Keratinocyte (primary cell): ENCODE measurements around the gene DPH5. TPM values are rescaled to one million over a fixed set of nuclear protein-coding genes. Genes with fewer than 3 reads are reported as not detected.

Experiments used
- DNase-seq: peaks from one replicate; pipeline ENCODE4 v3.0.0-alpha.2; 2011; ENCODE audit warnings: low read depth, missing footprints, low spot score
- FAIRE-seq: peaks from 2 replicates; lab custom pipeline; 2011; peaks lifted over from hg19 to GRCh38; lab: Jason Lieb, UNC
- H2AFZ ChIP-seq: 2 replicates; pipeline ENCODE4 v1.6.0; 2012; ENCODE audit warnings: low read length, control low read depth, inconsistent platforms; ENCODE audit not compliant: control insufficient read depth
- H3K27ac ChIP-seq: 2 replicates; pipeline ENCODE4 v1.5.1; 2011; ENCODE audit warnings: low read length; ENCODE audit not compliant: control insufficient read depth, insufficient read depth
- H3K27me3 ChIP-seq: 3 replicates; pipeline ENCODE4 v1.6.0; 2011; ENCODE audit warnings: low read length; ENCODE audit not compliant: control insufficient read depth, insufficient read depth; ENCODE audit errors: extremely low read depth
- H3K36me3 ChIP-seq, 2 experiments: 2 replicates in 1 of 2; 3 replicates in 1 of 2; pipeline ENCODE4 v1.5.1; 2011; ENCODE audit warnings: low read length in 2 of 2, mild to moderate bottlenecking in 1 of 2; ENCODE audit not compliant: control insufficient read depth in 2 of 2, insufficient read depth in 2 of 2; ENCODE audit errors: extremely low read depth in 1 of 2
- H3K4me1 ChIP-seq: 3 replicates; pipeline ENCODE4 v1.5.1; 2011; ENCODE audit warnings: low read length; ENCODE audit not compliant: control insufficient read depth, insufficient read depth; ENCODE audit errors: extremely low read depth
- H3K4me2 ChIP-seq: 3 replicates; pipeline ENCODE4 v1.6.0; 2011; ENCODE audit warnings: low read depth, low read length; ENCODE audit not compliant: control insufficient read depth, insufficient read depth; ENCODE audit errors: extremely low read depth
- H3K4me3 ChIP-seq, 3 experiments: fragments of 200-600 bp in 1 of 3; sonication (generic) in 1 of 3; 2 replicates in 2 of 3; 3 replicates in 1 of 3; pipeline ENCODE4 v1.5.1; 2011 to 2016; ENCODE audit warnings: low read length in 3 of 3, mild to moderate bottlenecking in 3 of 3, control low read depth in 2 of 3, inconsistent platforms in 1 of 3, low read depth in 1 of 3, mixed read lengths in 1 of 3, mixed run types in 1 of 3, moderate library complexity in 1 of 3; ENCODE audit not compliant: control insufficient read depth in 2 of 3, insufficient read depth in 2 of 3; ENCODE audit errors: extremely low read depth in 1 of 3
- H3K79me2 ChIP-seq: 2 replicates; pipeline ENCODE4 v1.6.0; 2012; ENCODE audit warnings: low read length; ENCODE audit not compliant: control insufficient read depth, insufficient read depth
- H3K9ac ChIP-seq: 3 replicates; pipeline ENCODE4 v1.6.0; 2011; ENCODE audit warnings: low read length; ENCODE audit not compliant: control insufficient read depth, insufficient read depth; ENCODE audit errors: extremely low read depth
- H3K9me1 ChIP-seq: 3 replicates; pipeline ENCODE4 v1.6.0; 2011; ENCODE audit warnings: low read length; ENCODE audit not compliant: control insufficient read depth, insufficient read depth; ENCODE audit errors: extremely low read depth
- H3K9me3 ChIP-seq: 2 replicates; pipeline ENCODE4 v1.5.1; 2012; ENCODE audit warnings: low read depth, low read length; ENCODE audit not compliant: control insufficient read depth
- H4K20me1 ChIP-seq: 3 replicates; pipeline ENCODE4 v1.6.0; 2011; ENCODE audit warnings: low read length; ENCODE audit not compliant: control insufficient read depth, insufficient read depth; ENCODE audit errors: extremely low read depth
- EZH2 ChIP-seq: IDR thresholded peaks from one replicate; pipeline ENCODE4 v1.6.1; 2012; ENCODE audit warnings: inconsistent platforms, mild to moderate bottlenecking, low read length, moderate library complexity
- dilution Hi-C: fragments of 300-500 bp; cut with MboI; formaldehyde crosslinking; loops from one replicate; pipeline ENCODE4 v1.7.0; 2020; ENCODE audit warnings: low sequenced_read_pairs; ENCODE audit not compliant: extremely low pct_ligation_motif_present
- polyA plus RNA-seq, 5 experiments: library from polyadenylated mRNA; depleted of rRNA in 3 of 5; stranded (reverse) in 3 of 5; stranded (forward) in 1 of 5; unstranded in 1 of 5; fragments of >200 nt; gene quantifications; 1 replicate in 1 of 5; 2 replicates in 3 of 5; 3 replicates in 1 of 5; pipeline versions ENCODE4 v1.2.1 to v1.2.3, GENCODE V29; 2011 to 2012; ENCODE audit warnings: missing spikeins in 2 of 5, low read depth in 1 of 5, low replicate concordance in 1 of 5
- TF ChIP-seq, protein P1 (sequence below), 3 experiments: IDR thresholded peaks in 1 of 3; conservative IDR thresholded peaks in 1 of 3; optimal IDR thresholded peaks in 1 of 3; 2 replicates in 2 of 3; 3 replicates in 1 of 3; pipeline versions ENCODE3 to v1.5.1; 2011; ENCODE audit warnings: low read length in 3 of 3, mild to moderate bottlenecking in 3 of 3, moderate library complexity in 2 of 3, control low read depth in 1 of 3, inconsistent platforms in 1 of 3; ENCODE audit not compliant: insufficient read depth in 2 of 3; ENCODE audit errors: extremely low read depth in 1 of 3

The DPH5 gene
- polyA plus RNA-seq, 1 donor (not counting 4 experiments of a cell fraction or from before 2014, with no cell fraction given) = 98.0 TPM

- no peak for FAIRE-seq
- H3K9ac ChIP-seq = no peak overlapping the region
- no peaks in the 10 kb centered on the region for H3K36me3 ChIP-seq
- DNase-seq = no peak
- H3K4me3 ChIP-seq = no peak overlapping the region
- H3K4me1 ChIP-seq = no peaks in the 10 kb centered on the region
- no peak overlapping the region for H3K4me2 ChIP-seq
- dilution Hi-C loops = no loop called here
- H3K27me3 ChIP-seq = no peaks in the 10 kb centered on the region
- no peak overlapping the region for H3K27ac ChIP-seq
- TF ChIP-seq, protein P1, sequence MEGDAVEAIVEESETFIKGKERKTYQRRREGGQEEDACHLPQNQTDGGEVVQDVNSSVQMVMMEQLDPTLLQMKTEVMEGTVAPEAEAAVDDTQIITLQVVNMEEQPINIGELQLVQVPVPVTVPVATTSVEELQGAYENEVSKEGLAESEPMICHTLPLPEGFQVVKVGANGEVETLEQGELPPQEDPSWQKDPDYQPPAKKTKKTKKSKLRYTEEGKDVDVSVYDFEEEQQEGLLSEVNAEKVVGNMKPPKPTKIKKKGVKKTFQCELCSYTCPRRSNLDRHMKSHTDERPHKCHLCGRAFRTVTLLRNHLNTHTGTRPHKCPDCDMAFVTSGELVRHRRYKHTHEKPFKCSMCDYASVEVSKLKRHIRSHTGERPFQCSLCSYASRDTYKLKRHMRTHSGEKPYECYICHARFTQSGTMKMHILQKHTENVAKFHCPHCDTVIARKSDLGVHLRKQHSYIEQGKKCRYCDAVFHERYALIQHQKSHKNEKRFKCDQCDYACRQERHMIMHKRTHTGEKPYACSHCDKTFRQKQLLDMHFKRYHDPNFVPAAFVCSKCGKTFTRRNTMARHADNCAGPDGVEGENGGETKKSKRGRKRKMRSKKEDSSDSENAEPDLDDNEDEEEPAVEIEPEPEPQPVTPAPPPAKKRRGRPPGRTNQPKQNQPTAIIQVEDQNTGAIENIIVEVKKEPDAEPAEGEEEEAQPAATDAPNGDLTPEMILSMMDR (optimal IDR thresholded peaks at IDR 0.05 in 1 of 3, IDR thresholded peaks at IDR 0.05 in 1 of 3, conservative IDR thresholded peaks at IDR 0.05 in 1 of 3; ENCODE audit: extremely low read depth in 1 of 3, insufficient read depth in 2 of 3, low read length in 3 of 3) = no peak
- no peak for TF ChIP-seq EZH2
- H3K9me3 ChIP-seq = no peaks in the 10 kb centered on the region
- no peaks in the 10 kb centered on the region for H3K9me1 ChIP-seq
- H4K20me1 ChIP-seq = no peaks in the 10 kb centered on the region
- H3K79me2 ChIP-seq = no peaks in the 10 kb centered on the region
- no peak overlapping the region for H2AFZ ChIP-seq
Measured at GRCh38 chr1:101059945-101060542, 34.5 kb upstream of the DPH5 start.

DNA sequence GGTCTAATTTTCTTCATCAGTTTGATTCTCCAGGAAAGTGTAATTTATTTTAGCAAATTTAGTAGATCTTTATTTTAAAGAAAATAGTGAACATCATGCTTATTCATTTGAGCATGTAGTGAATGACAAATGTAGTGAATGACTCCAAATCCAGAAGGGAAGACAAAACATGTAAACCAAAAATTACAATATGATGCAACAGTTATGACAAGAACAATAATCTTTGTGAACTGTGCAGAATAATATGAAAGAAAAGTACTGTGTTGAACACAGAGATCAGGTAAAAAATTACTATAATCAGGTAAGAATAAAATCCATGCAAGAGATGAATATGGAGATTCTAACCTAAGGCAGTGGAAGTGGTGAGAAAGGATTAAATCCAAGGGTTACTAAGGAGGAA, 30.0 kb upstream of the DPH5 start:
- Histone ChIP-seq H3K4me3 (no peak overlapping the region), H3K79me2 (no peaks in the 10 kb centered on the region), H3K4me1 (no peaks in the 10 kb centered on the region), H4K20me1 (no peaks in the 10 kb centered on the region), H3K9me1 (no peaks in the 10 kb centered on the region), H3K9ac (no peak overlapping the region), H2AFZ (no peak overlapping the region), H3K27me3 (no peaks in the 10 kb centered on the region), H3K9me3 (no peaks in the 10 kb centered on the region), H3K27ac (no peak overlapping the region), H3K4me2 (no peak overlapping the region), H3K36me3 (no peaks in the 10 kb centered on the region)
- no peak for TF ChIP-seq EZH2
- TF ChIP-seq, protein P1 (optimal IDR thresholded peaks at IDR 0.05 in 1 of 3, IDR thresholded peaks at IDR 0.05 in 1 of 3, conservative IDR thresholded peaks at IDR 0.05 in 1 of 3; ENCODE audit: extremely low read depth in 1 of 3, insufficient read depth in 2 of 3, low read length in 3 of 3) = no peak
- DNase-seq (no peak), FAIRE-seq (no peak)
- dilution Hi-C loops = no loop called here
